Uterus (tissue), 2 donors: ENCODE results near the gene DMKN.

Source experiments
- CTCF ChIP-seq, 4 experiments: fragments of 200-600 bp in 2 of 4; fragments of 450-650 bp in 2 of 4; sonication (generic) in 2 of 4; IDR thresholded peaks; one replicate each; pipeline ENCODE4 v1.5.1; 2016 to 2019; ENCODE audit warnings: antibody characterized with exemption in 4 of 4, mild to moderate bottlenecking in 2 of 4, moderate library complexity in 1 of 4
- POLR2A ChIP-seq, 2 donors: fragments of 450-650 bp; IDR thresholded peaks; one replicate each; pipeline ENCODE4 v1.6.1; 2016; ENCODE audit warnings: antibody characterized with exemption in 2 of 2, mild to moderate bottlenecking in 1 of 2, moderate library complexity in 1 of 2

- no peak for TF ChIP-seq CTCF (IDR thresholded peaks at IDR 0.05)
- TF ChIP-seq POLR2A (IDR thresholded peaks at IDR 0.05): no peak
Observed at GRCh38 chr19:35460608-35461007, 52.8 kb downstream of the DMKN start.
